ENCODE data around the gene DNAI1.

DNAI1 gene

GRCh38 chr9:34507556-34507955 lies 49.0 kb downstream of the DNAI1 start:
- Histone ChIP-seq H3K36me3 (ENCODE audit: control insufficient read depth in 5 of 5, insufficient read depth in 5 of 5, low read length in 5 of 5) (no peaks in the 10 kb centered on the region), H3K4me3 (ENCODE audit: low read depth in 1 of 5, low read length in 5 of 5) (no peak overlapping the region), H3K27ac (ENCODE audit: low read depth, low read length) (no peak overlapping the region), H3K9me3 (ENCODE audit: control insufficient read depth in 5 of 5, low read length in 5 of 5) (no peaks in the 10 kb centered on the region), H3K4me1 (ENCODE audit: control insufficient read depth in 5 of 5, insufficient read depth in 5 of 5, low read length in 5 of 5) (peaks cover 0 to 17% (median 0%) of the 10 kb centered on the region in 5 donors), H3K9ac (ENCODE audit: low read length in 5 of 5) (no peak overlapping the region), H3K27me3 (ENCODE audit: control insufficient read depth in 5 of 5, insufficient read depth in 4 of 5, low read length in 5 of 5) (no peaks in the 10 kb centered on the region)

- H3K4me3 ChIP-seq (ENCODE audit: low read depth in 1 of 5, low read length in 5 of 5), result no peak overlapping the region
- H3K9ac ChIP-seq (ENCODE audit: low read length in 5 of 5), result no peak overlapping the region
- H3K4me1 ChIP-seq (ENCODE audit: control insufficient read depth in 5 of 5, insufficient read depth in 5 of 5, low read length in 5 of 5), result peaks cover 0 to 21% (median 2%) of the 10 kb centered on the region in 5 donors
- H3K27ac ChIP-seq (ENCODE audit: low read depth, low read length), result no peak overlapping the region
- H3K27me3 ChIP-seq (ENCODE audit: control insufficient read depth in 5 of 5, insufficient read depth in 4 of 5, low read length in 5 of 5), result no peaks in the 10 kb centered on the region
- no peaks in the 10 kb centered on the region for H3K36me3 ChIP-seq (ENCODE audit: control insufficient read depth in 5 of 5, insufficient read depth in 5 of 5, low read length in 5 of 5)
- H3K9me3 ChIP-seq (ENCODE audit: control insufficient read depth in 5 of 5, low read length in 5 of 5), result no peaks in the 10 kb centered on the region
These were observed 49.4 kb downstream of the DNAI1 start for GRCh38 chr9:34507966-34508365.

GRCh38 chr9:34508463-34508862 lies 49.9 kb downstream of the DNAI1 start:
- Histone ChIP-seq H3K36me3 (ENCODE audit: control insufficient read depth in 5 of 5, insufficient read depth in 5 of 5, low read length in 5 of 5) (no peaks in the 10 kb centered on the region), H3K27me3 (ENCODE audit: control insufficient read depth in 5 of 5, insufficient read depth in 4 of 5, low read length in 5 of 5) (no peaks in the 10 kb centered on the region), H3K4me1 (ENCODE audit: control insufficient read depth in 5 of 5, insufficient read depth in 5 of 5, low read length in 5 of 5) (peaks cover 0 to 25% (median 4%) of the 10 kb centered on the region in 5 donors)

GRCh38 chr9:34508951-34509350 lies 50.3 kb downstream of the DNAI1 start:
- Histone ChIP-seq H3K27me3 (ENCODE audit: control insufficient read depth in 5 of 5, insufficient read depth in 4 of 5, low read length in 5 of 5) (no peaks in the 10 kb centered on the region), H3K9me3 (ENCODE audit: control insufficient read depth in 5 of 5, low read length in 5 of 5) (no peaks in the 10 kb centered on the region), H3K27ac (ENCODE audit: low read depth, low read length) (no peak overlapping the region), H3K9ac (ENCODE audit: low read length in 5 of 5) (no peak overlapping the region), H3K4me3 (ENCODE audit: low read depth in 1 of 5, low read length in 5 of 5) (no peak overlapping the region), H3K4me1 (ENCODE audit: control insufficient read depth in 5 of 5, insufficient read depth in 5 of 5, low read length in 5 of 5) (peaks cover 0 to 25% (median 4%) of the 10 kb centered on the region in 5 donors), H3K36me3 (ENCODE audit: control insufficient read depth in 5 of 5, insufficient read depth in 5 of 5, low read length in 5 of 5) (no peaks in the 10 kb centered on the region)

More at GRCh38 chr9:34508463-34508862, 49.9 kb downstream of the DNAI1 start:
- H3K9me3 ChIP-seq (ENCODE audit: control insufficient read depth in 5 of 5, low read length in 5 of 5), result no peaks in the 10 kb centered on the region
- no peak overlapping the region for H3K4me3 ChIP-seq (ENCODE audit: low read depth in 1 of 5, low read length in 5 of 5)
- H3K9ac ChIP-seq (ENCODE audit: low read length in 5 of 5), result no peak overlapping the region
- H3K27ac ChIP-seq (ENCODE audit: low read depth, low read length), result no peak overlapping the region

- H3K9me3 ChIP-seq (ENCODE audit: control insufficient read depth in 5 of 5, low read length in 5 of 5), result no peaks in the 10 kb centered on the region
- H3K27ac ChIP-seq (ENCODE audit: low read depth, low read length), result no peak overlapping the region
- peaks cover 0 to 25% (median 4%) of the 10 kb centered on the region in 5 donors for H3K4me1 ChIP-seq (ENCODE audit: control insufficient read depth in 5 of 5, insufficient read depth in 5 of 5, low read length in 5 of 5)
- no peak overlapping the region for H3K4me3 ChIP-seq (ENCODE audit: low read depth in 1 of 5, low read length in 5 of 5)
- no peak overlapping the region for H3K9ac ChIP-seq (ENCODE audit: low read length in 5 of 5)
- no peaks in the 10 kb centered on the region for H3K27me3 ChIP-seq (ENCODE audit: control insufficient read depth in 5 of 5, insufficient read depth in 4 of 5, low read length in 5 of 5)
- no peaks in the 10 kb centered on the region for H3K36me3 ChIP-seq (ENCODE audit: control insufficient read depth in 5 of 5, insufficient read depth in 5 of 5, low read length in 5 of 5)
These were observed 52.2 kb downstream of the DNAI1 start for GRCh38 chr9:34510497-34511468.

- Histone ChIP-seq H3K9me3 (ENCODE audit: control insufficient read depth in 5 of 5, low read length in 5 of 5) (no peaks in the 10 kb centered on the region), H3K36me3 (ENCODE audit: control insufficient read depth in 5 of 5, insufficient read depth in 5 of 5, low read length in 5 of 5) (no peaks in the 10 kb centered on the region), H3K9ac (ENCODE audit: low read length in 5 of 5) (no peak overlapping the region), H3K4me3 (ENCODE audit: low read depth in 1 of 5, low read length in 5 of 5) (no peak overlapping the region), H3K27ac (ENCODE audit: low read depth, low read length) (no peak overlapping the region), H3K4me1 (ENCODE audit: control insufficient read depth in 5 of 5, insufficient read depth in 5 of 5, low read length in 5 of 5) (peaks cover 0 to 27% (median 5%) of the 10 kb centered on the region in 5 donors), H3K27me3 (ENCODE audit: control insufficient read depth in 5 of 5, insufficient read depth in 4 of 5, low read length in 5 of 5) (no peaks in the 10 kb centered on the region)
These were observed 53.8 kb downstream of the DNAI1 start for GRCh38 chr9:34512131-34513078.

GRCh38 chr9:34513567-34514214 lies 55.1 kb downstream of the DNAI1 start:
- Histone ChIP-seq H3K9me3 (ENCODE audit: control insufficient read depth in 5 of 5, low read length in 5 of 5) (no peaks in the 10 kb centered on the region), H3K27me3 (ENCODE audit: control insufficient read depth in 5 of 5, insufficient read depth in 4 of 5, low read length in 5 of 5) (no peaks in the 10 kb centered on the region), H3K4me1 (ENCODE audit: control insufficient read depth in 5 of 5, insufficient read depth in 5 of 5, low read length in 5 of 5) (peaks cover 2 to 39% (median 16%) of the 10 kb centered on the region in 5 donors), H3K4me3 (ENCODE audit: low read depth in 1 of 5, low read length in 5 of 5) (no peak overlapping the region), H3K36me3 (ENCODE audit: control insufficient read depth in 5 of 5, insufficient read depth in 5 of 5, low read length in 5 of 5) (no peaks in the 10 kb centered on the region), H3K9ac (ENCODE audit: low read length in 5 of 5) (no peak overlapping the region), H3K27ac (ENCODE audit: low read depth, low read length) (no peak overlapping the region)

- Histone ChIP-seq H3K36me3 (ENCODE audit: control insufficient read depth in 5 of 5, insufficient read depth in 5 of 5, low read length in 5 of 5) (no peaks in the 10 kb centered on the region), H3K27ac (ENCODE audit: low read depth, low read length) (no peak overlapping the region), H3K9ac (ENCODE audit: low read length in 5 of 5) (no peak overlapping the region)
These were observed 55.8 kb downstream of the DNAI1 start for GRCh38 chr9:34514401-34514800.

GRCh38 chr9:34514816-34515215 lies 56.2 kb downstream of the DNAI1 start:
- no peaks in the 10 kb centered on the region for H3K27me3 ChIP-seq (ENCODE audit: control insufficient read depth in 5 of 5, insufficient read depth in 4 of 5, low read length in 5 of 5)
- no peaks in the 10 kb centered on the region for H3K36me3 ChIP-seq (ENCODE audit: control insufficient read depth in 5 of 5, insufficient read depth in 5 of 5, low read length in 5 of 5)
- no peak overlapping the region for H3K4me3 ChIP-seq (ENCODE audit: low read depth in 1 of 5, low read length in 5 of 5)
- H3K9ac ChIP-seq (ENCODE audit: low read length in 5 of 5), result no peak overlapping the region
- peaks cover 3 to 46% (median 16%) of the 10 kb centered on the region in 5 donors for H3K4me1 ChIP-seq (ENCODE audit: control insufficient read depth in 5 of 5, insufficient read depth in 5 of 5, low read length in 5 of 5)
- H3K9me3 ChIP-seq (ENCODE audit: control insufficient read depth in 5 of 5, low read length in 5 of 5), result no peaks in the 10 kb centered on the region
- no peak overlapping the region for H3K27ac ChIP-seq (ENCODE audit: low read depth, low read length)

More at GRCh38 chr9:34514401-34514800, 55.8 kb downstream of the DNAI1 start:
- H3K9me3 ChIP-seq (ENCODE audit: control insufficient read depth in 5 of 5, low read length in 5 of 5), result no peaks in the 10 kb centered on the region
- no peak overlapping the region for H3K4me3 ChIP-seq (ENCODE audit: low read depth in 1 of 5, low read length in 5 of 5)
- H3K27me3 ChIP-seq (ENCODE audit: control insufficient read depth in 5 of 5, insufficient read depth in 4 of 5, low read length in 5 of 5), result no peaks in the 10 kb centered on the region
- H3K4me1 ChIP-seq (ENCODE audit: control insufficient read depth in 5 of 5, insufficient read depth in 5 of 5, low read length in 5 of 5), result peaks cover 2 to 43% (median 16%) of the 10 kb centered on the region in 5 donors

Data from subcutaneous abdominal adipose tissue (tissue), 5 donors.